Activated CD8-positive, alpha-beta T cell treated with anti-CD3 and anti-CD28 coated beads, Interleukin-2, amount 10 ng/mL, durations not matched to agents 7 days and 5 days (primary cell): ENCODE data around the gene TMEM167A. TPM values are rescaled to one million over a fixed set of nuclear protein-coding genes. Genes with fewer than 3 reads are reported as not detected.
A peak's percentile ranks its signal among the peaks of the same experiment; 100 is the strongest.

Experiments
- ATAC-seq: fragments of 150-1000 bp; cut with Tn5 transposase; one replicate; pipeline ENCODE4 v1.10.0; 2021; ENCODE audit warnings: moderate library complexity
- CTCF ChIA-PET: fragments of 350-600 bp; sonication (Branson Sonifier 250); formaldehyde crosslinking; loops from one replicate; lab custom pipeline; 2021; ENCODE audit warnings: antibody characterized with exemption; lab: Charles Lee
- POLR2A ChIA-PET: fragments of 350-600 bp; sonication (Branson Sonifier 250); formaldehyde crosslinking; loops from one replicate; lab custom pipeline; 2021; ENCODE audit warnings: antibody characterized with exemption; lab: Charles Lee
- DNase-seq: peaks from one replicate; pipeline ENCODE4 v3.0.0-alpha.2; 2020
- H3K27ac Mint-ChIP-seq: one replicate; pipeline ENCODE4 v1.8.0; 2021; ENCODE audit warnings: mild to moderate bottlenecking, mixed read lengths
- H3K27me3 Mint-ChIP-seq: one replicate; pipeline ENCODE4 v1.8.0; 2021; ENCODE audit warnings: low read depth, mixed read lengths
- H3K36me3 Mint-ChIP-seq: one replicate; pipeline ENCODE4 v1.8.0; 2021; ENCODE audit warnings: low read depth, mixed read lengths
- H3K4me1 Mint-ChIP-seq: one replicate; pipeline ENCODE4 v1.8.0; 2021; ENCODE audit warnings: low read depth, mixed read lengths
- H3K4me3 Mint-ChIP-seq: one replicate; pipeline ENCODE4 v1.8.0; 2021; ENCODE audit warnings: mild to moderate bottlenecking, mixed read lengths
- H3K9me3 Mint-ChIP-seq: one replicate; pipeline ENCODE4 v1.8.0; 2022; ENCODE audit warnings: mixed read lengths; ENCODE audit not compliant: insufficient read depth
- total RNA-seq, 2 experiments: library from RNA; stranded (reverse); gene quantifications; one replicate each; pipeline ENCODE4 v1.2.3, GENCODE V29; 2021

Gene TMEM167A
- total RNA-seq, 2 experiments from 2014 or later = 76.6 to 80.1 TPM

DNA sequence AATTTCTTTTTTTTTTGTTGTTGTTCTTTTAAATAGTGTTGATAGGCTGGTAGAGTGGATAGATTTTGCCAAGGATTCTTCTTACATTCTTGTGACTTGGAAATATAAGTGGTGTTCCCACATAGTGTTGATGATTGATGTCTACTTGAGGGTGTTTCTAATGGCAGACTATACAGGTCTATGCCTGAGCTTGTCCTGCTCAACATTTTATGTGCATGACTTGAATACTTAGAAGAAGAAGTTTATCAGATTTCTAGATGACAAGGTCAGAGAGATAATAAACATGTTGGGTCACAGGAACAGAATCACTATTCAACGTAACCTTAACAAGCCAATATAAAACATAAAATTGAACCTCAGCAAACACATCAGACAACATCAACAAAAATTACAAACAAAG, 24.3 kb upstream of the TMEM167A start:
- DNase-seq (no peak), ATAC-seq (no peak)
- H3K4me3 Mint-ChIP-seq = no peak overlapping the region
- ChIA-PET POLR2A (no interaction called here), CTCF (no interaction called here)
- no peaks in the 10 kb centered on the region for H3K27me3 Mint-ChIP-seq
- no peak overlapping the region for H3K27ac Mint-ChIP-seq
- no peaks in the 10 kb centered on the region for H3K4me1 Mint-ChIP-seq
- no peaks in the 10 kb centered on the region for H3K9me3 Mint-ChIP-seq
- H3K36me3 Mint-ChIP-seq = no peaks in the 10 kb centered on the region

DNA sequence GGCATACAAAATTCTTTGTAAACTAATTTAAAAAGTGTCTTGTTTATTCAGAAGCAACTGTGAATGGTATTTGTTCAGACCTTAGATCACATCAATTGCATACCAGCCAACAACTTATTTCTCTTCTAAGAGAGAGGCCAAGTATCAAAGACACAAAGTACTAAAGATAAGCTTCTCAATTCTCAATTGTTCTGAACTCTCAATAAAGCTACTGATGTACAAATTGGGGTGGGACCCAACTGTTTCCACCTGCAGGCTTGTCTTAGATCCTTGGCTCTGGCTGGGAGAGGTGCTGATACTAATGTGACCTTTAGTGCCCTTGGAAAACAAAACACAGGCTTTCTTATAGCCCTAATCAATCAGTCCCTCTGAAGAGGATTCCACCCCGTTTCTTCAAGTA, 22.3 kb upstream of the TMEM167A start:
- Mint-ChIP-seq H3K4me3 (no peak overlapping the region), H3K27me3 (no peaks in the 10 kb centered on the region), H3K36me3 (peaks cover 9% of the 10 kb centered on the region), H3K27ac (no peak overlapping the region), H3K4me1 (no peaks in the 10 kb centered on the region), H3K9me3 (peaks cover under 1% of the 10 kb centered on the region)
- POLR2A ChIA-PET = interaction anchor here (0.6 kb wide), 1 partner anchor 28 kb away, joined by 3 read pairs; no protein-coding TSS in a partner anchor
- no peak for DNase-seq
- CTCF ChIA-PET = no interaction called here
- no peak for ATAC-seq

DNA sequence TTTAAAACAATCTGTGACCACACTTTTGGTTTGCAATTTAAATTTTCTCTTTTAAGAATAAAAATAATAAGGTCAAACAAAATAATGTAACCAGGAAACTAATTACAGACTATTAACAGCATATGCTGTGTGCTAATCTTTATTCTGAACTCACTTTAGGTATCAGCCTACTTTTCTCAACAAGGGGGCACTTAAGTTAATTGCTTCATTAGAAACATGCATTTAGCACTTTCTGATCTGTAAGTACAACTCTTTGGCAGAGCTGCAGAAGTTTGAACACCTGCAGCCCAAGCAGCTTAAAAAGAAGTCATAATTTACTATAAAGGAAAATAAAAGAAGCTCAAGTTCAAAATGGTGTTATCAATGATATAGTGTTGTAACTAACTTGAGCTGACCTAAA, 21.8 kb upstream of the TMEM167A start:
- H3K27me3 Mint-ChIP-seq = no peaks in the 10 kb centered on the region
- no peak overlapping the region for H3K4me3 Mint-ChIP-seq
- ATAC-seq = no peak
- H3K27ac Mint-ChIP-seq = no peak overlapping the region
- POLR2A ChIA-PET = interaction anchor here (0.6 kb wide), 1 partner anchor 28 kb away, joined by 3 read pairs; no protein-coding TSS in a partner anchor
- peaks cover 5% of the 10 kb centered on the region for H3K9me3 Mint-ChIP-seq
- peaks cover 13% of the 10 kb centered on the region for H3K36me3 Mint-ChIP-seq
- CTCF ChIA-PET = no interaction called here
- DNase-seq = no peak
- peaks cover 2% of the 10 kb centered on the region for H3K4me1 Mint-ChIP-seq

DNA sequence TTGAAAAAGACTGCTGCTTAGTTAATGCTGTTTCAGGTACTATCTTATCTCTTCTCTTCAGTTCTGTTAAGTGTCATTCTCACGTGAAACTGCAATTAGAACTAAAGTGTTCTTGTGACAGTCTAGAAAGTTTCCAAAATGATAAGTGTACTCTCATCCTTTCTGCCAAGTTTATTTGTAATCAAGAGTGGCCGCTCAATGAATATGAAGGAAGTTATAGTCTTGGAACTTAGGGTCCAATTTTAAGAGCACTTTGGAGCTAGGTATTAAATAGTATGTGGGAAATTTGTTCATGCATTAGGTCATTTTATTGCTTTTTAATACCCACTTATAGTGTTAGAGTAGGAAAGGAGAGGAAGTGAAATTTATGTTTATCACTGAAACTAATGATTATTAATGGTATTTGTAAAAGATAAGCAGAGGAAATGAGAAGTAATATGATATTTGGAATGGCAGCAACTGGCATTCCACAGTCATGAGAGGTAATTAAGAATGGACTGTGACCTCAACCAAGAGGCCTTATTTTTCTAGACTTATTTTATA, 20.6 kb upstream of the TMEM167A start:
- ChIA-PET CTCF (no interaction called here), POLR2A (no interaction called here)
- H3K27ac Mint-ChIP-seq = no peak overlapping the region
- no peak overlapping the region for H3K4me3 Mint-ChIP-seq
- H3K9me3 Mint-ChIP-seq = peaks cover 17% of the 10 kb centered on the region
- H3K27me3 Mint-ChIP-seq = no peaks in the 10 kb centered on the region
- ATAC-seq = no peak
- H3K36me3 Mint-ChIP-seq = peaks cover 23% of the 10 kb centered on the region
- DNase-seq = no peak
- peaks cover 12% of the 10 kb centered on the region for H3K4me1 Mint-ChIP-seq

DNA sequence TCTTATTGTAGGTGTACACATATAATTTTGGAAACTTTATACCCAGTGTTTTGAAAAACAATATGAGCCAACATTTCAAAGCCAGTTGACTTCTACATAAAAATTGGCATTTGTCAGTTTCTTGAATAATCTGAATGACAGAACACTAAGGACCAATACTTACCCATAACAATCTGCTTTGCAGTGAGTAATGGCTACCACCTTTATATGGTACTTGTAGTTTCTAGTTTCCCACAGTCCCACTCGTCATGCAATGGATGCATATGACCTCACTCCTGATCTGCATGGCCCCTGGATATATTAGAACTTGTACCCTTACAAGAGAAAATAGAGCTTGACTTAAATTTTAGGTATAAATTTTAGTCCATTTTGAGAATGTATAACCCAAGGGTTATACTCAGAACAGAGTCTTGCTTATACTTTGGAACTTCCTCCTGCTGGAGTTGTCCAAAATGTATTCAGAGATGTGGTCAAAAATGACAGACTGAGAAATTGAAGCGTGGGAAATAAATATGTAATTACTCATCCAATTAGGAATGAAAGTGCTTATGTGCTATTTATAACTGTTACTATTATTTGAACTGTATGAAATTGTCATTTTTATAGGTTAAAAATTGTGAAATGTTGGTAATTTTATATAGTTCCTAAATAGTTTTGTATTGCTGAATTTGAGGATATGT, 19.6 kb upstream of the TMEM167A start:
- ATAC-seq = no peak
- H3K27me3 Mint-ChIP-seq = no peaks in the 10 kb centered on the region
- peaks cover 30% of the 10 kb centered on the region for H3K36me3 Mint-ChIP-seq

DNA sequence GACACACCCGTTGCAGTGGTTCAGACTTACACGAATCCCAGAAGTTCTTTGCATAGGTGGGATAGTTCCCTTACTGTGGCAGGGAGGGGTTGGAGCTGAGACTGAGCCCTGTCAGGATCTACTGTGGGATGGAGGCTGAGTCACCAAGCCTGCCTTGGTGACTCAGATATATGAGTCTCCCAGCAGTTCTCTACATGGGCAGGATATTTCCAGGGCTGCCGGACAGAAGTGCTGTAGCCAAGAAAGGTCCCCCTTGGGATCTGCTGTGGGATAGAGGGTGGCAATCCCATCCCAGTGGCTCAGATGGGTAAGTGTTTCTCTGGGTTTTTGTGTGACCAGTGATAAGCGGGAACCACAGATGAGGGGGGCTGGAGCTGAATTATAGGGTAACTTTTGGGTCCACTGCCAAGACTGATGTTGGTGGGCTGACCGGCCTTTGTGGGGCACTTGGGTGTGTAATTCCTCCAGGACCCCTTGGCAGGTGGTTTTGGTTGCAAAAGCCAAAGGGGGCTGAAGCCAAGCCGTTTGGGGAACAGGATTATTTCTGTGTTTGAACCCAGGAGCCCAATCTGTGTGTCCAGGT, 18.9 kb upstream of the TMEM167A start:
- ATAC-seq (no peak), DNase-seq (no peak)
- Mint-ChIP-seq H3K9me3 (peaks cover 28% of the 10 kb centered on the region), H3K4me1 (peaks cover 23% of the 10 kb centered on the region), H3K4me3 (no peak overlapping the region), H3K36me3 (peaks cover 31% of the 10 kb centered on the region), H3K27ac (no peak overlapping the region), H3K27me3 (no peaks in the 10 kb centered on the region)
- CTCF ChIA-PET = no interaction called here
- POLR2A ChIA-PET = no interaction called here

More for the DNA sequence above, 19.6 kb upstream of the TMEM167A start:
- Mint-ChIP-seq H3K27ac (no peak overlapping the region), H3K4me3 (no peak overlapping the region), H3K9me3 (peaks cover 26% of the 10 kb centered on the region), H3K4me1 (peaks cover 21% of the 10 kb centered on the region)
- DNase-seq = no peak
- POLR2A ChIA-PET = no interaction called here
- CTCF ChIA-PET = no interaction called here

DNA sequence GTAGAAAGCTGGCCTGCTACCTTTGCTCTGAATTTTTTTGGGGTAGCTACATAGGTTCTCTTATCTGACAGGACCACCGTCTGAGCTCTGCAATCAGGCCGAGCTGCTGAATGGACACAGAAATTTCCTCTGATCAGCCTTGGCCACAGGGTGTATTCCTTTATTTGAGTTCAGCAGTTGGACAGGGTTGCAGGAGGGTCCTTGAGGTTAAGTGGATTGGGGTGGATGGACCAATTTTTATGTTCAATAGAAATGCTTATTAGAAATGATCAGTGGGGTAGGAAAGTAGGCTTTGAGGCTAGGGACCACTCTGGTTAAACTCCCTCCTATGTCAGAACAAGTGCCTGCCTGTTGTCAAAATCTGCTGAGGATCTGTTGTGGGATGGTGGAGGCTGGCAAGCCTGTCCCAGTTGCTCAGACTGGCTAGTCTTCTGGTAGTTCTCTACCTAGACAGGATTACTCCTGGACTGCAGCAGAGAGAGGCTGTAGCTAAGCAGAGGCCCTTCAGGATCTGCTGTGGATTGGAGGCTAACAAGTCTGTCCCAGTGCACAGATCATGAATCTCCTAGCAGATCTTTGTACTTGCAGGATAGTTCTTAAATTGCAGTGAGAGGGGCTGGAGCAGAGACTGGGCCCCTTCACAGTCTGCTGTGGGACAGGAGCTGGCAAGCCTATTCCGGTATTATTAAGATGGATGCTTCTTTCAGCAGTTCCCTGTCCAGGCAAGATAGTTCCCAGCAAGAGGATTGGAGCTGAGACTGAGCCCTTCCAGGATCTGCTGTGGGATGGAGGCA, 18.2 kb upstream of the TMEM167A start:
- peaks cover 28% of the 10 kb centered on the region for H3K9me3 Mint-ChIP-seq
- H3K4me1 Mint-ChIP-seq = peaks cover 23% of the 10 kb centered on the region
- ATAC-seq = no peak
- DNase-seq = no peak
- peaks cover 34% of the 10 kb centered on the region for H3K36me3 Mint-ChIP-seq
- ChIA-PET CTCF (interaction anchor here (0.5 kb wide), 1 partner anchor 19 kb away, joined by 4 read pairs; no protein-coding TSS in a partner anchor), POLR2A (no interaction called here)
- H3K27ac Mint-ChIP-seq = no peak overlapping the region
- no peaks in the 10 kb centered on the region for H3K27me3 Mint-ChIP-seq
- H3K4me3 Mint-ChIP-seq = no peak overlapping the region

DNA sequence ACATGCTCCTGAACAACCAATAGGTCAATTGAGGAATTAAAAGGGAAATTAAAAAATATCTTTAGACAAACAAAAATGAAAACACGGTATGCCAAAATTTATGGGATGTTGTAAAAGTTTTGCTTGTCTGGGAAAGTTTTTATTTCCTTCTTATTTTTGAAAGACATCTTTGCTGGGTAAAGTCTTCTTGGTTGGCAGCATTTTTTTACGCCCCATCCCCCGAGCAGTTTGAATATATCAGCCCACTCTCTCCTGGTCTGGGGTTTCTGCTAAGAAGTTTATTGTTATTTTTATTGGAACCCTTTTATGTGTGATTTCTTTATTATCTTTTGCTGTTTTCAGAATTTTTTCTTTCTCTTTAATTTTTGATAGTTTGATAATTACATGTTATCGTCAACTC, 16.5 kb upstream of the TMEM167A start:
- POLR2A ChIA-PET = no interaction called here
- peaks cover 35% of the 10 kb centered on the region for H3K36me3 Mint-ChIP-seq

DNA sequence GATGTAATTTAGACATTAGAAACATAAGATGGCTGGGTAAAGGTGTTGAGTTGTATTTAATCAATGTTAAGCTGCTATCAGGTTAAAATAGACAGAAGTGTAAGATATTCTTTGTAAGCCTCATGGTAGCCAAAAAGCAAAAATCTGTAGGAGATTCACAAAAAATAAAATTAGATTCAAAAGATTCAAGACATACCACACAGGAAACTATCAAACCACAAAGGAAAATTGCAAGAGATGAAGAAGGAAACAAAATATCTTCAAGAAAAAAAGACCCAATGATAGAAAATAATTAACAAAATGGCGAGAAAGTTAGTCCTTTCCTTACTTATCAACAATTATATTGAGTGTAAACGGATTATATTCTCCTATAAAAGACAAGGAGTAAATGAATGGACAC, 15.4 kb upstream of the TMEM167A start:
- ChIA-PET POLR2A (no interaction called here), CTCF (no interaction called here)
- Mint-ChIP-seq H3K9me3 (peaks cover 33% of the 10 kb centered on the region), H3K4me1 (peaks cover 23% of the 10 kb centered on the region), H3K27me3 (no peaks in the 10 kb centered on the region), H3K27ac (peak overlapping the region; percentile 59), H3K36me3 (peaks cover 35% of the 10 kb centered on the region), H3K4me3 (peak overlapping the region; percentile 3)
- ATAC-seq (no peak), DNase-seq (no peak)

More for the DNA sequence above, 16.5 kb upstream of the TMEM167A start:
- H3K9me3 Mint-ChIP-seq = peaks cover 33% of the 10 kb centered on the region
- no peaks in the 10 kb centered on the region for H3K27me3 Mint-ChIP-seq
- ATAC-seq = no peak
- no peak overlapping the region for H3K4me3 Mint-ChIP-seq
- peaks cover 23% of the 10 kb centered on the region for H3K4me1 Mint-ChIP-seq
- no peak overlapping the region for H3K27ac Mint-ChIP-seq
- CTCF ChIA-PET = no interaction called here
- no peak for DNase-seq

DNA sequence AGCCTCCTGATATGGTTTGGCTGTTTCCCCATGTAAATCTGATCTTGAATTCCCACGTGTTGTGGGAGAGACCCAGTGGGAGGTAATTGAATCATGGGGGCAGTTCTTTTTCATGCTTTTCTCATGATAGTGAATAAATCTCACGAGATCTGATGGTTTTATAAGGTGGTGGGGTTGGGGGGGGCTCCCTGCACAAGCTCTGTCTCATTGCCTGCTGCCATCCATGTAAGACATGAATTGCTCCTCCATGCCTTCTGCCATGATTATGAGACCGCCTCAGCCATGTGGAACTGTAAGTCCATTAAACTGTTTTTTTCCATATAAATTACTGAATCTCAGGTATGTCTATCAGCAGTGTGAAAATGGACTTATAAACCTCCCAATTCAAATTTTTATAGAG, 13.0 kb upstream of the TMEM167A start:
- ChIA-PET CTCF (interaction anchor here (1.1 kb wide), 1 partner anchor 12 kb away, joined by 5 read pairs; no protein-coding TSS in a partner anchor), POLR2A (interaction anchor here (2.3 kb wide), 1 partner anchor 13 kb away, joined by 6 read pairs; the partner anchor contains the start of genes TMEM167A and XRCC4)
- peaks cover 23% of the 10 kb centered on the region for H3K4me1 Mint-ChIP-seq
- H3K36me3 Mint-ChIP-seq = peaks cover 29% of the 10 kb centered on the region
- H3K27me3 Mint-ChIP-seq = no peaks in the 10 kb centered on the region
- ATAC-seq (no peak), DNase-seq (no peak)
- H3K4me3 Mint-ChIP-seq = no peak overlapping the region
- H3K9me3 Mint-ChIP-seq = peaks cover 33% of the 10 kb centered on the region
- H3K27ac Mint-ChIP-seq = no peak overlapping the region

DNA sequence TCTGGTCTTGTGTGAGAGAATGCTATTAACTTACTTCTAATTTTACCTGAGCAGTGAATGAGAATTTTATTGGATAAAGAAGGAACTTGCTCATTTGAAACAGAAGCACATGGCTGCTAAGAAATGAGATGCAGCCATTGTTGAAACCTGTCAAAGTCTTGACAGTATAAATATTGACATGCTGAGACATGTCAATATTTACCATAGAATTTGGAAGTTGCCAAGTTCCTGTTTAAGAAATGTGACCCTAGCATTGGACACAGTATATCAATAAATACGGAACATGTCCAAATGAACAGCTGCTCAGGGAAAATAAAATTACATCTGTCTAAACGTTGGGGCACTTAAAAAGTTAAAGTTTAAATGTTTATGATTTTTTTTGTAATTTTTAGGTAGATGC, 7.9 kb upstream of the TMEM167A start:
- ChIA-PET POLR2A (no interaction called here), CTCF (interaction anchor here (1.3 kb wide), 1 partner anchor 23 kb away, joined by 3 read pairs; no protein-coding TSS in a partner anchor)
- no peak overlapping the region for H3K4me3 Mint-ChIP-seq

More for the DNA sequence above, 7.9 kb upstream of the TMEM167A start:
- Mint-ChIP-seq H3K27me3 (no peaks in the 10 kb centered on the region), H3K27ac (no peak overlapping the region), H3K36me3 (no peaks in the 10 kb centered on the region), H3K9me3 (peaks cover 5% of the 10 kb centered on the region), H3K4me1 (no peaks in the 10 kb centered on the region)
- ATAC-seq = no peak
- no peak for DNase-seq
